MM.1S (cell line): Measurements from ENCODE around the gene ACAD9.
"Not testable (repeated sequence)": the region's sequence is repeated elsewhere in the genome, so short reads cannot be mapped to it uniquely, and the experiment has no call there.

Experiments used
- DNase-seq: peaks from one replicate; pipeline ENCODE4 v3.0.0-alpha.2; 2015
- H2AFZ ChIP-seq: fragments of 300-600 bp; sonication (generic); 2 replicates; pipeline ENCODE4 v1.6.0; 2016; ENCODE audit warnings: antibody characterized with exemption, low read length
- H3F3A ChIP-seq: fragments of 300-600 bp; sonication (generic); 2 replicates; pipeline ENCODE4 v1.6.1; 2016; ENCODE audit warnings: mild to moderate bottlenecking, antibody characterized with exemption, low read length, moderate library complexity, mixed read lengths; ENCODE audit not compliant: insufficient read depth
- H3K27ac ChIP-seq: fragments of 300-600 bp; sonication (generic); 2 replicates; pipeline ENCODE4 v1.5.1; 2016; ENCODE audit warnings: mild to moderate bottlenecking, low read length
- H3K27me3 ChIP-seq: fragments of 300-600 bp; sonication (generic); replicated peaks from 2 replicates; pipeline ENCODE4 v1.6.0; 2016; ENCODE audit warnings: low read length; ENCODE audit not compliant: insufficient read depth
- H3K36me3 ChIP-seq: fragments of 300-600 bp; sonication (generic); replicated peaks from 2 replicates; pipeline ENCODE4 v1.6.1; 2016; ENCODE audit warnings: mild to moderate bottlenecking, low read length, mixed read lengths; ENCODE audit not compliant: insufficient read depth
- H3K4me1 ChIP-seq: fragments of 300-600 bp; sonication (generic); 2 replicates; pipeline ENCODE4 v1.6.1; 2016; ENCODE audit warnings: low read length, mixed read lengths
- H3K4me2 ChIP-seq: fragments of 300-600 bp; sonication (generic); 2 replicates; pipeline ENCODE4 v1.6.0; 2016; ENCODE audit warnings: low read depth, low read length
- H3K4me3 ChIP-seq: fragments of 300-600 bp; sonication (generic); 2 replicates; pipeline ENCODE4 v1.5.1; 2016; ENCODE audit warnings: low read length, mixed read lengths
- H3K79me2 ChIP-seq: fragments of 300-600 bp; sonication (generic); 2 replicates; pipeline ENCODE4 v1.6.1; 2016; ENCODE audit warnings: mixed run types, low read length, mixed read lengths
- H3K9ac ChIP-seq: fragments of 300-600 bp; sonication (generic); 2 replicates; pipeline ENCODE4 v1.6.1; 2016; ENCODE audit warnings: low read length, mixed read lengths
- H3K9me2 ChIP-seq: fragments of 300-600 bp; sonication (generic); replicated peaks from 2 replicates; pipeline ENCODE4 v1.6.1; 2016; ENCODE audit warnings: mild to moderate bottlenecking, low read length, mixed read lengths; ENCODE audit not compliant: insufficient read depth
- H3K9me3 ChIP-seq: fragments of 300-600 bp; sonication (generic); replicated peaks from 2 replicates; pipeline ENCODE4 v1.6.1; 2016; ENCODE audit warnings: mild to moderate bottlenecking, low read length, mixed read lengths; ENCODE audit not compliant: insufficient read depth
- H4K20me1 ChIP-seq: fragments of 300-600 bp; sonication (generic); 2 replicates; pipeline ENCODE4 v1.6.1; 2016; ENCODE audit warnings: mild to moderate bottlenecking, low read length, moderate library complexity, mixed read lengths; ENCODE audit not compliant: insufficient read depth
- CTCF ChIP-seq: fragments of 300-600 bp; sonication (generic); IDR thresholded peaks from 2 replicates; pipeline ENCODE4 v1.5.1; 2016; ENCODE audit warnings: antibody characterized with exemption, low read length, mixed read lengths
- EZH2 ChIP-seq: fragments of 300-600 bp; sonication (generic); optimal IDR thresholded peaks from 2 replicates; pipeline ENCODE3; 2017; ENCODE audit warnings: low read depth, mild to moderate bottlenecking, antibody characterized with exemption, low read length, mixed read lengths
- EZH2phosphoT487 ChIP-seq: fragments of 300-600 bp; sonication (generic); IDR thresholded peaks from 2 replicates; pipeline ENCODE4 v1.6.1; 2018; ENCODE audit warnings: antibody characterized with exemption, low read length

ACAD9 gene

GRCh38 chr3:128861491-128861890, 17.9 kb upstream of the ACAD9 start:
- TF ChIP-seq EZH2phosphoT487 (no peak), CTCF (no peak), EZH2 (no peak)
- H3K36me3 ChIP-seq: no peaks in the 10 kb centered on the region
- H2AFZ ChIP-seq: no peak overlapping the region
- H3K4me3 ChIP-seq: no peak overlapping the region
- H3K4me2 ChIP-seq: no peak overlapping the region
- no peaks in the 10 kb centered on the region for H3K79me2 ChIP-seq
- DNase-seq: no peak
- no peak overlapping the region for H3K27ac ChIP-seq
- H3F3A ChIP-seq: no peaks in the 10 kb centered on the region
- H3K27me3 ChIP-seq: no peaks in the 10 kb centered on the region
- no peaks in the 10 kb centered on the region for H3K9me3 ChIP-seq
- no peaks in the 10 kb centered on the region for H3K4me1 ChIP-seq
- H3K9ac ChIP-seq: no peak overlapping the region
- H4K20me1 ChIP-seq: no peaks in the 10 kb centered on the region
- H3K9me2 ChIP-seq: no peaks in the 10 kb centered on the region

- no peaks in the 10 kb centered on the region for H3K27me3 ChIP-seq
- no peaks in the 10 kb centered on the region for H3K4me1 ChIP-seq
- H3K4me3 ChIP-seq: no peak overlapping the region
- TF ChIP-seq EZH2phosphoT487: no peak
- TF ChIP-seq CTCF: peak; percentile 30; the same call in 1 of the 2 replicates
- no peak for TF ChIP-seq EZH2
- H3K36me3 ChIP-seq: no peaks in the 10 kb centered on the region
- H3K79me2 ChIP-seq: no peaks in the 10 kb centered on the region
- no peaks in the 10 kb centered on the region for H3K9me3 ChIP-seq
- H3K9me2 ChIP-seq: no peaks in the 10 kb centered on the region
- DNase-seq: no peak
- H2AFZ ChIP-seq: no peak overlapping the region
- no peak overlapping the region for H3K4me2 ChIP-seq
- no peaks in the 10 kb centered on the region for H3F3A ChIP-seq
- H4K20me1 ChIP-seq: no peaks in the 10 kb centered on the region
- H3K27ac ChIP-seq: no peak overlapping the region
- H3K9ac ChIP-seq: no peak overlapping the region
These were observed 15.9 kb upstream of the ACAD9 start for GRCh38 chr3:128863560-128863959.

GRCh38 chr3:128864351-128864811, 15.0 kb upstream of the ACAD9 start:
- Histone ChIP-seq H3K4me3 (no peak overlapping the region), H3K27ac (no peak overlapping the region), H2AFZ (no peak overlapping the region), H3K36me3 (no peaks in the 10 kb centered on the region), H3K9me3 (no peaks in the 10 kb centered on the region), H3K9me2 (no peaks in the 10 kb centered on the region), H4K20me1 (no peaks in the 10 kb centered on the region), H3K9ac (no peak overlapping the region), H3K79me2 (no peaks in the 10 kb centered on the region), H3K4me2 (no peak overlapping the region), H3F3A (no peaks in the 10 kb centered on the region), H3K27me3 (no peaks in the 10 kb centered on the region), H3K4me1 (no peaks in the 10 kb centered on the region)
- TF ChIP-seq EZH2phosphoT487 (no peak), EZH2 (no peak), CTCF (no peak)
- DNase-seq: no peak

GRCh38 chr3:128864849-128865804, 14.3 kb upstream of the ACAD9 start:
- H3K9me3 ChIP-seq, H4K20me1 ChIP-seq, H3K9me2 ChIP-seq, H3K4me1 ChIP-seq, H3K79me2 ChIP-seq, H3K27me3 ChIP-seq, H3F3A ChIP-seq, H3K36me3 ChIP-seq, H3K4me2 ChIP-seq, DNase-seq, H2AFZ ChIP-seq, H3K27ac ChIP-seq, H3K9ac ChIP-seq, H3K4me3 ChIP-seq: not testable (repeated sequence)
